Esophagus squamous epithelium (tissue), 5 donors: ENCODE results near the gene PTPRD. TPM values are rescaled to one million over a fixed set of nuclear protein-coding genes. Genes with fewer than 3 reads are reported as not detected.
"Not testable (repeated sequence)": the region's sequence is repeated elsewhere in the genome, so short reads cannot be mapped to it uniquely, and the experiment has no call there.

ENCODE experiments used
- DNase-seq: peaks from one replicate; lab custom pipeline; 2025; lab: John Stamatoyannopoulos, UW
- H3K27ac ChIP-seq, 4 donors: fragments of 200-600 bp; sonication (generic); one replicate each; pipeline ENCODE4 v1.5.1; 2016 to 2019; ENCODE audit warnings: mild to moderate bottlenecking in 1 of 4
- H3K27me3 ChIP-seq, 4 donors: fragments of 200-600 bp; sonication (generic); 1 replicate in 3 of 4; 2 replicates in 1 of 4; pipeline versions ENCODE4 v1.5.1 to v1.6.0; 2017 to 2021; ENCODE audit warnings: antibody characterized with exemption in 1 of 4
- H3K36me3 ChIP-seq, 3 donors: fragments of 200-600 bp; sonication (generic); one replicate each; pipeline ENCODE4 v1.5.1; 2016 to 2019
- H3K4me1 ChIP-seq, 3 donors: fragments of 200-600 bp; sonication (generic); one replicate each; pipeline ENCODE4 v1.5.1; 2017 to 2019
- H3K4me3 ChIP-seq, 4 donors: fragments of 200-600 bp; sonication (generic); 1 replicate in 3 of 4; 2 replicates in 1 of 4; pipeline ENCODE4 v1.5.1; 2016 to 2019; ENCODE audit warnings: mild to moderate bottlenecking in 2 of 4, moderate library complexity in 1 of 4
- H3K9me3 ChIP-seq, 3 donors: fragments of 200-600 bp; sonication (generic); one replicate each; pipeline ENCODE4 v1.5.1; 2016 to 2019
- CTCF ChIP-seq, 6 experiments: fragments of 450-650 bp in 4 of 6; fragments of 200-600 bp in 2 of 6; sonication (generic) in 2 of 6; IDR thresholded peaks; one replicate each; pipeline ENCODE4 v1.5.1; 2016 to 2019; ENCODE audit warnings: antibody characterized with exemption in 6 of 6, mild to moderate bottlenecking in 4 of 6, moderate library complexity in 4 of 6
- POLR2A ChIP-seq, 4 donors: fragments of 450-650 bp; IDR thresholded peaks; one replicate each; pipeline ENCODE4 v1.6.1; 2017; ENCODE audit warnings: antibody characterized with exemption in 4 of 4, mild to moderate bottlenecking in 4 of 4, moderate library complexity in 3 of 4
- WGBS, 2 donors: methylation state at CpG; one replicate each; pipeline ENCODE4 v1.1.5; 2018; 5-methylcytosine and 5-hydroxymethylcytosine counted together
- intact Hi-C: fragments of 100-400 bp; cut with DNase I; formaldehyde crosslinking; loops from one replicate; pipeline ENCODE4 v1.15.0; 2022
- total RNA-seq, 4 donors: library from RNA; depleted of rRNA; stranded (reverse); fragments of >200 nt; gene quantifications; one replicate each; pipeline ENCODE4 v1.1.0, GENCODE V29; 2016
- donor health status: DM: yes; HTN: yes; CAD: no.

The PTPRD gene
- total RNA-seq, 4 donors from 2014 or later, result 0.23 to 16.3 (median 6.6) TPM

GRCh38 chr9:9489183-9489582, 1123.6 kb downstream of the PTPRD start:
- intact Hi-C loops, result no loop called here
- peaks cover 0 to 6% (median 0%) of the 10 kb centered on the region in 3 donors for H3K9me3 ChIP-seq
- no peak for TF ChIP-seq POLR2A (IDR thresholded peaks at IDR 0.05)
- TF ChIP-seq CTCF (IDR thresholded peaks at IDR 0.05), result no peak
- H3K4me1 ChIP-seq, result no peaks in the 10 kb centered on the region
- H3K36me3 ChIP-seq, result no peaks in the 10 kb centered on the region
- no peak for DNase-seq
- 53 to 76% methylated on average over 3 of the region's 3 CpGs for WGBS, 2 donors
- no peak overlapping the region for H3K4me3 ChIP-seq
- no peaks in the 10 kb centered on the region for H3K27me3 ChIP-seq
- H3K27ac ChIP-seq, result no peak overlapping the region

- Histone ChIP-seq H3K4me1 (no peaks in the 10 kb centered on the region), H3K9me3 (no peaks in the 10 kb centered on the region), H3K36me3 (no peaks in the 10 kb centered on the region), H3K27me3 (no peaks in the 10 kb centered on the region), H3K4me3 (no peak overlapping the region), H3K27ac (no peak overlapping the region)
- intact Hi-C loops, result no loop called here
- DNase-seq, result no peak
- no peak for TF ChIP-seq POLR2A (IDR thresholded peaks at IDR 0.05)
- no peak for TF ChIP-seq CTCF (IDR thresholded peaks at IDR 0.05)
- WGBS, 2 donors, result 51 to 72% methylated on average over 3 of the region's 3 CpGs
These were observed 1129.6 kb downstream of the PTPRD start for GRCh38 chr9:9483175-9483574.

- H3K36me3 ChIP-seq, result no peaks in the 10 kb centered on the region
- H3K9me3 ChIP-seq, result no peaks in the 10 kb centered on the region
- TF ChIP-seq CTCF (IDR thresholded peaks at IDR 0.05) (no peak), POLR2A (IDR thresholded peaks at IDR 0.05) (no peak)
- no peaks in the 10 kb centered on the region for H3K27me3 ChIP-seq
- DNase-seq, result no peak
- intact Hi-C loops, result no loop called here
- H3K4me3 ChIP-seq, result no peak overlapping the region
- no peaks in the 10 kb centered on the region for H3K4me1 ChIP-seq
- WGBS, 2 donors, result 28 to 35% methylated on average over 3 of the region's 3 CpGs
- no peak overlapping the region for H3K27ac ChIP-seq
These were observed 1134.1 kb downstream of the PTPRD start for GRCh38 chr9:9478741-9479140.

- H3K27ac ChIP-seq, result no peak overlapping the region
- H3K36me3 ChIP-seq, result no peaks in the 10 kb centered on the region
- no peaks in the 10 kb centered on the region for H3K27me3 ChIP-seq
- no peak overlapping the region for H3K4me3 ChIP-seq
- intact Hi-C loops, result no loop called here
- no peak for DNase-seq
- no peak for TF ChIP-seq CTCF (IDR thresholded peaks at IDR 0.05)
- TF ChIP-seq POLR2A (IDR thresholded peaks at IDR 0.05), result no peak
- H3K9me3 ChIP-seq, result no peaks in the 10 kb centered on the region
- no peaks in the 10 kb centered on the region for H3K4me1 ChIP-seq
- 56 to 77% methylated on average over 2 of the region's 2 CpGs for WGBS, 2 donors
These were observed 1143.5 kb downstream of the PTPRD start for GRCh38 chr9:9469271-9469670.

- H3K4me1 ChIP-seq, intact Hi-C loops, H3K27ac ChIP-seq, H3K4me3 ChIP-seq, H3K9me3 ChIP-seq, H3K36me3 ChIP-seq, DNase-seq, H3K27me3 ChIP-seq: not testable (repeated sequence)
- 87 to 90% methylated on average over 10 to 15 of the region's 19 CpGs for WGBS, 2 donors
These were observed 1170.9 kb downstream of the PTPRD start for GRCh38 chr9:9441874-9442273.

- H3K27me3 ChIP-seq, result no peaks in the 10 kb centered on the region
- no peak for TF ChIP-seq CTCF (IDR thresholded peaks at IDR 0.05)
- no peak for TF ChIP-seq POLR2A (IDR thresholded peaks at IDR 0.05)
- 66 to 72% methylated on average over 4 of the region's 4 CpGs for WGBS, 2 donors
- no peaks in the 10 kb centered on the region for H3K4me1 ChIP-seq
- no peak overlapping the region for H3K27ac ChIP-seq
- intact Hi-C loops, result no loop called here
- no peaks in the 10 kb centered on the region for H3K36me3 ChIP-seq
- H3K4me3 ChIP-seq, result no peak overlapping the region
- DNase-seq, result no peak
- peaks cover 0 to 3% (median 0%) of the 10 kb centered on the region in 3 donors for H3K9me3 ChIP-seq
These were observed 1175.2 kb downstream of the PTPRD start for GRCh38 chr9:9437641-9438040.

- WGBS, 2 donors, result 80 to 86% methylated on average over 6 to 7 of the region's 10 CpGs
- H3K4me1 ChIP-seq, H3K27me3 ChIP-seq, H3K4me3 ChIP-seq, H3K9me3 ChIP-seq, DNase-seq, H3K36me3 ChIP-seq, intact Hi-C loops, H3K27ac ChIP-seq: not testable (repeated sequence)
These were observed 1186.3 kb downstream of the PTPRD start for GRCh38 chr9:9426454-9426853.
